ENCODE data around the gene RPL32. TPM values are rescaled to one million over a fixed set of nuclear protein-coding genes. Genes with fewer than 3 reads are reported as not detected.

The RPL32 gene
- total and polyA plus RNA-seq, 9 of the 15 experiments (the other 6 are each of a cell fraction or from before 2014, with no cell fraction given): 2,738 to 6,200 (median 4,286) TPM

DNA sequence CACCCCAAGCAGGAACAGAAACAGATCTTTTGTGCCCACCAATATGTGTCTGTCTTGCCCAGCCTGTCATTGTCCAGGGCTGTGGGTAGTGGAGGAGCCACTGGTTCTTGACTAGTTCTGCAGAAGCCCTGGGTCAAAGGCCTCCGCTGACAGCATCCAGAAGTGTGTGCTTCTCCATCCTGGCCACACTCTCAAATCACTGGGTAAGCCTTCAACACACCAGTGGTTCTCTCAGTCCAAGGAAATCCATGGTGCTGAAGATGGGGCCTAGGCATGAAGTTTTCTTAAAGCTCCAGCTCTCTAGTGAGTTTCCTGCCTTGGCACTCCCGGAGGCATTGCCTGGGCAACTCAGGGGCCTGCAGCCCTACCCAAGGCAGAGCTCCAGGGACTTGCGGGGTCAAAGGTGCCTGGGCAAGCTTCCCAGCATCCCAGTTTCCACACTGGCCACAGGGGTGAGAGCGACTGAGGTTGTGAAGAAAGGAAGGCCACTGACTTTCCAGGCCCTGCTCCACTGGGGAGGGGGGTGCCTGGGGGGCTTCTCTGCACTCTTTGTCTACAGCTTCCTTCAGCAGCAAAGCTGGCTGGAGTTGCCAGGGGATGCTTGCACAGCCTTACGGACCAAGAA is 37.9 kb upstream of the RPL32 start (continued):
- TF ChIP-seq, protein P1, sequence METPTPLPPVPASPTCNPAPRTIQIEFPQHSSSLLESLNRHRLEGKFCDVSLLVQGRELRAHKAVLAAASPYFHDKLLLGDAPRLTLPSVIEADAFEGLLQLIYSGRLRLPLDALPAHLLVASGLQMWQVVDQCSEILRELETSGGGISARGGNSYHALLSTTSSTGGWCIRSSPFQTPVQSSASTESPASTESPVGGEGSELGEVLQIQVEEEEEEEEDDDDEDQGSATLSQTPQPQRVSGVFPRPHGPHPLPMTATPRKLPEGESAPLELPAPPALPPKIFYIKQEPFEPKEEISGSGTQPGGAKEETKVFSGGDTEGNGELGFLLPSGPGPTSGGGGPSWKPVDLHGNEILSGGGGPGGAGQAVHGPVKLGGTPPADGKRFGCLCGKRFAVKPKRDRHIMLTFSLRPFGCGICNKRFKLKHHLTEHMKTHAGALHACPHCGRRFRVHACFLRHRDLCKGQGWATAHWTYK (CRISPR knock-in tag; IDR thresholded peaks at IDR 0.05): peak; percentile 89
- TF ChIP-seq ZNF639 (CRISPR knock-in tag; conservative IDR thresholded peaks at IDR 0.05 in 1 of 2, IDR thresholded peaks at IDR 0.05 in 1 of 2): peak in 1 of 2 experiments; percentile 80; a peak in 2 of 4 replicates
- TF ChIP-seq GATAD2B (IDR thresholded peaks at IDR 0.05; ENCODE audit: borderline replicate concordance): no peak
- no peak for TF ChIP-seq GTF3C2 (IDR thresholded peaks at IDR 0.05; ENCODE audit: borderline replicate concordance, extremely low read depth, insufficient read length)
- no peak for TF ChIP-seq HNRNPL (IDR thresholded peaks at IDR 0.05; ENCODE audit: low read depth, low read length)
- TF ChIP-seq ZNF668 (CRISPR knock-in tag; IDR thresholded peaks at IDR 0.05): peak; percentile 88
- no peak for TF ChIP-seq MITF (IDR thresholded peaks at IDR 0.05)
- TF ChIP-seq U2AF2 (optimal IDR thresholded peaks at IDR 0.05; ENCODE audit: low read depth, low read length): no peak
- peak; percentile 58; the same call in 1 of the 2 replicates for TF ChIP-seq MEF2D (tag; conservative IDR thresholded peaks at IDR 0.05; ENCODE audit: low read depth)
- TF ChIP-seq HNRNPH1 (optimal IDR thresholded peaks at IDR 0.05; ENCODE audit: low read depth, low read length): no peak
- no peak for TF ChIP-seq MCM5 (IDR thresholded peaks at IDR 0.05; ENCODE audit: low read depth)
- 0 out of 2 replicates have a peak, but pooled peaks have one; percentile 35 for TF ChIP-seq HIVEP1 (CRISPR knock-in tag; IDR thresholded peaks at IDR 0.05)
- TF ChIP-seq CBX3 (IDR thresholded peaks at IDR 0.05; ENCODE audit: borderline replicate concordance in 1 of 2, low read length in 2 of 2): peak in 1 of 2 experiments; percentile 82; a peak in 1 of 3 replicates
- no peak for TF ChIP-seq TOE1 (IDR thresholded peaks at IDR 0.05; ENCODE audit: borderline replicate concordance)
- TF ChIP-seq TOE1 (CRISPR knock-in tag; IDR thresholded peaks at IDR 0.05; ENCODE audit: borderline replicate concordance, low read depth): no peak
- TF ChIP-seq CBX8 (IDR thresholded peaks at IDR 0.05; ENCODE audit: borderline replicate concordance, extremely low read depth, low read depth, low read length, poor library complexity, severe bottlenecking): no peak
- no peak; the same call in 1 of the 2 replicates for TF ChIP-seq NCOA6 (IDR thresholded peaks at IDR 0.05)
- TF ChIP-seq RBM34 (IDR thresholded peaks at IDR 0.05; ENCODE audit: borderline replicate concordance, insufficient read depth, low read length): no peak
- TF ChIP-seq PHF8 (IDR thresholded peaks at IDR 0.05; ENCODE audit: borderline replicate concordance, low read length): no peak
